ENCODE data around the gene KLHL3. TPM values are rescaled to one million over a fixed set of nuclear protein-coding genes. Genes with fewer than 3 reads are reported as not detected.
A peak's percentile ranks its signal among the peaks of the same experiment; 100 is the strongest.

Gene KLHL3
- total RNA-seq, 4 donors from 2014 or later, result 1.0 to 3.0 (median 2.1) TPM

- TF ChIP-seq POLR2A (IDR thresholded peaks at IDR 0.05) (no peak), CTCF (IDR thresholded peaks at IDR 0.05) (no peak)
Measured at GRCh38 chr5:137665678-137666460, 70.0 kb downstream of the KLHL3 start.

GRCh38 chr5:137660349-137660817, 75.5 kb downstream of the KLHL3 start:
- no peak overlapping the region for H3K4me3 ChIP-seq (ENCODE audit: low read depth, poor library complexity, severe bottlenecking)
- DNase-seq (ENCODE audit: low spot score in 2 of 2), result peak; percentile 64 to 91
- 15 to 16% methylated on average over 6 of the region's 6 CpGs for WGBS, 2 donors
- TF ChIP-seq CTCF (IDR thresholded peaks at IDR 0.05), result no peak
- no peak for TF ChIP-seq POLR2A (IDR thresholded peaks at IDR 0.05)
- intact Hi-C loops (cut with DNase I; ENCODE audit: low total_unique reads), result loop anchor here (2.0 kb wide), 1 partner anchor 82 kb away; no protein-coding TSS in a partner anchor

More at GRCh38 chr5:137665678-137666460, 70.0 kb downstream of the KLHL3 start:
- DNase-seq (ENCODE audit: low spot score in 2 of 2), result no peak
- no peak overlapping the region for H3K4me3 ChIP-seq (ENCODE audit: low read depth, poor library complexity, severe bottlenecking)
- 65 to 70% methylated on average over 3 of the region's 3 CpGs for WGBS, 2 donors
- intact Hi-C loops (cut with DNase I; ENCODE audit: low total_unique reads), result no loop called here

GRCh38 chr5:137659209-137659608, 76.7 kb downstream of the KLHL3 start:
- intact Hi-C loops (cut with DNase I; ENCODE audit: low total_unique reads), result no loop called here
- H3K4me3 ChIP-seq (ENCODE audit: low read depth, poor library complexity, severe bottlenecking), result no peak overlapping the region
- TF ChIP-seq CTCF (IDR thresholded peaks at IDR 0.05) (no peak), POLR2A (IDR thresholded peaks at IDR 0.05) (no peak)
- no peak for DNase-seq (ENCODE audit: low spot score in 2 of 2)

GRCh38 chr5:137658324-137658723, 77.6 kb downstream of the KLHL3 start:
- WGBS, 2 donors, result 90 to 100% methylated on average over 1 of the region's 1 CpG

GRCh38 chr5:137657073-137657472, 78.8 kb downstream of the KLHL3 start:
- H3K4me3 ChIP-seq (ENCODE audit: low read depth, poor library complexity, severe bottlenecking), result no peak overlapping the region
- no peak for TF ChIP-seq POLR2A (IDR thresholded peaks at IDR 0.05)
- TF ChIP-seq CTCF (IDR thresholded peaks at IDR 0.05), result no peak
- intact Hi-C loops (cut with DNase I; ENCODE audit: low total_unique reads), result no loop called here
- no peak for DNase-seq (ENCODE audit: low spot score in 2 of 2)
- 57 to 63% methylated on average over 3 of the region's 3 CpGs for WGBS, 2 donors

More at GRCh38 chr5:137658324-137658723, 77.6 kb downstream of the KLHL3 start:
- TF ChIP-seq POLR2A (IDR thresholded peaks at IDR 0.05) (no peak), CTCF (IDR thresholded peaks at IDR 0.05) (no peak)
- DNase-seq (ENCODE audit: low spot score in 2 of 2), result no peak
- no peak overlapping the region for H3K4me3 ChIP-seq (ENCODE audit: low read depth, poor library complexity, severe bottlenecking)
- intact Hi-C loops (cut with DNase I; ENCODE audit: low total_unique reads), result no loop called here
